GM12874 (cell line): ENCODE results near the gene BANK1.

Experiments
- TF ChIP-seq, protein P1 (sequence below): IDR thresholded peaks from 2 replicates; pipeline ENCODE4 v1.5.1; 2011; ENCODE audit warnings: low read depth, mild to moderate bottlenecking, control low read depth, low read length, moderate library complexity; ENCODE audit not compliant: insufficient read depth

The BANK1 gene

DNA sequence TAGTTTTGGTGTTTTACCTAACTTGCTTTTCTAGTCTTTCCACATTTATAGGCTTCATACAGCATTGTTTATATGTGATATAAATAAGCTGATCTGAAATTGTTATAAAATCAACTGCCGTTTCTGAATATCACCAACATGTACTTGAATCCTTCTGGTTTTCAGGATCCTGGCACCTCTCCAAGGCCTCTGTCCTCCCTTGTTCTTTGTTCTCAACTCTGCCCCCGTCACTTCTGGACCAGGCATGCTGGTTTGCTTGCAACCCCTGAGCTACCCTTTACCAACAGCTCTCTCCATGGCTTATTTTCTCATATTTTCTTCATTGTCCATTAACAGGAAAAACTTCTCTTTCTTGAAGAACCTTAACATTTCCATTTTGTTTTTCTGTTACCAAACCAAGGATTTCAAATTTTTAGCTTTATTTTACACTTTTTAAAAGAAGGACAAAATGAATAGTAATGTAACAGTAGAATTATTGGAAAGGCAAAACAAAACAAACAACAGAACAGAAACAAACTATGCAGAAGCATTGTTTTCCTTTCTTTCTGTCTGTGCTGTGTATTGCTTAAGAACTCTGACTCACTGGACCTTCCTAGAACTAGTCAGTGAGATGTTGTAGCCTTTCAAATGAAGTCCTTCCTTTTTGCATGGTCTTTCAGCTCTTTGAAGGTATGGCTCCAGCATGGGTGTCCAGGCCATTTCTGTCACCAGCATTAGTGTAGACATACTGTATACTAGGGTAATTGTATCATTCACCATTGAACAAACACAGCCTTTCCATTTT, 44.8 kb downstream of the BANK1 start:
- TF ChIP-seq, protein P1, sequence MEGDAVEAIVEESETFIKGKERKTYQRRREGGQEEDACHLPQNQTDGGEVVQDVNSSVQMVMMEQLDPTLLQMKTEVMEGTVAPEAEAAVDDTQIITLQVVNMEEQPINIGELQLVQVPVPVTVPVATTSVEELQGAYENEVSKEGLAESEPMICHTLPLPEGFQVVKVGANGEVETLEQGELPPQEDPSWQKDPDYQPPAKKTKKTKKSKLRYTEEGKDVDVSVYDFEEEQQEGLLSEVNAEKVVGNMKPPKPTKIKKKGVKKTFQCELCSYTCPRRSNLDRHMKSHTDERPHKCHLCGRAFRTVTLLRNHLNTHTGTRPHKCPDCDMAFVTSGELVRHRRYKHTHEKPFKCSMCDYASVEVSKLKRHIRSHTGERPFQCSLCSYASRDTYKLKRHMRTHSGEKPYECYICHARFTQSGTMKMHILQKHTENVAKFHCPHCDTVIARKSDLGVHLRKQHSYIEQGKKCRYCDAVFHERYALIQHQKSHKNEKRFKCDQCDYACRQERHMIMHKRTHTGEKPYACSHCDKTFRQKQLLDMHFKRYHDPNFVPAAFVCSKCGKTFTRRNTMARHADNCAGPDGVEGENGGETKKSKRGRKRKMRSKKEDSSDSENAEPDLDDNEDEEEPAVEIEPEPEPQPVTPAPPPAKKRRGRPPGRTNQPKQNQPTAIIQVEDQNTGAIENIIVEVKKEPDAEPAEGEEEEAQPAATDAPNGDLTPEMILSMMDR, result no peak

DNA sequence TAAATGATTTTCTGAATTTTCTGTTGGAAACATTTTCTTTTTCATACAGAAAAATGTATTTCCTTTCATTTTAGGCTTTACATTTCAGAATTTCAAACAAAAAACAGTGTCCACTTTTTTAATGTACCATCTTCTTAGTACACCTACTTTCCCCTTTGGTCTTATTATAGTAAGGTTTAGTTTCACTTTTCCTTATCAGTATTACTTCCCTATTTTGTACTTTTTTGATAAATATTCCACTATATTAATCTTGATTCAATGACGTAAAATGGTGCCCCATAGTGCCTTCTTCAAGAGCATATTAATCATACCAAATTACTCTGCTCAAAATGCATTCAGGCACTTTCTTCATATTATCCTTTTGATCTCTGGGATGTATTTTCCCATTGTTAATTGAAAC, 52.5 kb downstream of the BANK1 start:
- TF ChIP-seq, protein P1, result no peak

DNA sequence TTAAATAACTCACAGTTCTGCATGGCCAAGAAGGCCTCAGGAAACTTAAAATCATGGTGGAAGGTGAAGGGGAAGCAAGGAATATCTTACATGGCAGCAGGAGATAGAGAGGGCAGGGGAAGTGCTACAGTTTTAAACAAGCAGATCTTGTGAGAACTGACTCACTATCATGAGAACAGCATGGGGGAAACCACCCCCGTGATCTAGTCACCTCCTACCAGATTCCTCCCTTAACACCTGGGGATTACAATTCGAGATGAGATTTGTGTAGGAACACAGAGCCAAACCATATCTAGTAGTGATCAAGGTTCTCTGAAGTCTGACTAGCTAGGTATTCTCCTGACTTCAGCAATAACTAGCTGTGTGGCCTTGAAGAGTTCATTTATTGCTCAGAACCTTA, 56.0 kb downstream of the BANK1 start:
- TF ChIP-seq, protein P1, result no peak

DNA sequence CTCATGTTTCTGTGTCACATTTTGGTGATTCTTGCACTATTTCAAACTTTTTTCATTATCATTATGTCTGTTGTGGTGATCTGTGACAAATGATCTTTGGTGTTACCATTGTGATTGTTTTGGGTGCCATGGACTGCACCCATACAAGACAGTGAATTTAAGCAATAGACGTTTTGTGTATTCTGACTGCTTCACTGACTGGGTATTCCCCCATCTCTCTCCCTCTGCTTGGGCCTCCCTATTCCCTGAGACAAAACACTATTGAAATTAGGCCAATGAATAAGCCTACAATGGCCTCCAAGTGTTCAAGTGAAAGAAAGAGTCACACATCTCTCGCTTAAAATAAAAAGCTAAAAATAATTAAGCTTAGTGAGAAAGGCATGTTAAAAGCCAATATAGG, 60.2 kb downstream of the BANK1 start:
- TF ChIP-seq, protein P1, result no peak

DNA sequence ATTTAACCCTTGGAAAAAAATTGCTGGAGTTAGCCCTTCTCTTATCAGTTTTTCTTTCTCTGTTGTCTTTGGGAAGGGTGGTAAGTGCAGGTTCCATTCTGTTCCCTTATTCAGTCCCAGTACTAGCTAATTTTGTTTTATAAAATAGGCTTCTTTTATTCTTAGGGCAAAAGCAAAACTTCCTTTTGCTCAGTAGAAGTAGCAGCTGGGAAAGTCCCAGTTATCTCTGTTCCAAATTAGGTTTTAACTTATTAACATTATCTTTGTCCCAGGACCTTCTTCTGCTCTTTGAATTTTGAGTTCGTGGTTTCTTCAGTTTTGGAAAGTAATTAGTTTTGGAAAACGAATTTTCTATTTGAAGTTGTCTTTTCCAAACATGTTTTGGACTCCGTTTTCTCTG, 61.1 kb downstream of the BANK1 start:
- TF ChIP-seq, protein P1, result no peak

DNA sequence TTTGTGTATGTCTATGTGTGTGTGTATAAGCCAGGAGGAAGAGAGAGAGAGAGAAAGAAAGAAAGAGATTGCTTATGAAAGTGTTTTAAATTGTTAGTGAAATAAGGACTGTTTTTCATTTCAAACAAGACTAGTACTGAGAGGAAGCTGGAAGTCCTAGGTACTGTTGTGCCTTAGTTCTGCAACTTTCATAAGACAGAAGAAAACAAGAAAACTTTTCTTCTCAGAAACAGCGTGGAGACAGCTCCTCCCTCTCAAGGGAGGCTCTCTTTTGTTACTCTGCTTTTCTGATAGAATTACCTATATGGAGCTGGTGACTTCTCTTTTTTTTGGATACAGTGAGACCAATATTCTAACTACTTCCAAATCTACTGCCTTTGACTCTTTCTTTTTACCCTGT, 62.5 kb downstream of the BANK1 start:
- TF ChIP-seq, protein P1, result no peak

DNA sequence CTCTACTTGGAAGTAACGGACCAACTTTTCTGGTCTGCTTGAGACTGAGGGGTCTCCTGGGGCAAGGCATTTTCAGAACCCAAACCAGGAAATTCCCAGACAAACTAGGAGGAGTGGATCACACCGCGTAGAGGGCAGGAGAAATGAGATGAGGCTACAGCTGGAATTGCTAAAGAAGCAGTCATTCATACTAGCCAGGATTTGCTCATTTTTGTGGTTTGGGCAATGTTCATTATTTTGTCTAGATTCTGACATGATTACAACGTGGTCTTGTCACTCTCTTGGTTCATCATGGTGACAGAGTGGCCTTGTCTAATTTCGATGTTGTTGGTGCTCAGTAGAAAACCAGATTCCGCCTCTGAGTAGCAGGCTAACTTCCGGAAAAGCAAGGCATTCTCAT, 63.2 kb downstream of the BANK1 start:
- TF ChIP-seq, protein P1, result no peak

DNA sequence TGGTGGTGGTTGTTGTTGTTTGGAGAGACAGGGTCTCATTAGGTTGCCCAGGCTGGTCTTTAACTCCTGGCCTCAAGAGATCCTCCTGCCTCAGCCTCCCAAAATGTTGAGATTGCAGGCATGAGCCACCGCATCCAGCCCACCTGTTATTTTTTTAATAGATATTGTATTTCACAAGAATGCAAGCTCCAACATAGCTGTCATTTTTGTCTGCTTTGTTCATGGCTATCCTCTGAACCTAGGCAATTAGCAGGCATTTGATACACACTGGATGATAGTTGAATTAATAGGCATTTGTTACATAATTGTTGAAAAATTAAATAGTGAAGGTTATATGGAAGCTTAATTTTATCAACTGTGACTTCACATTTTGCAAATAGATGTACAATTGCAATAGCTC, 64.7 kb downstream of the BANK1 start:
- TF ChIP-seq, protein P1, result no peak
